GM12801 (cell line): ENCODE results near the gene ABCC3.

Experiments
- TF ChIP-seq, protein P1 (sequence below): IDR thresholded peaks from one replicate; pipeline ENCODE4 v1.5.1; 2011; ENCODE audit warnings: control low read depth; ENCODE audit not compliant: insufficient read length; ENCODE audit errors: extremely low read depth

The ABCC3 gene

DNA sequence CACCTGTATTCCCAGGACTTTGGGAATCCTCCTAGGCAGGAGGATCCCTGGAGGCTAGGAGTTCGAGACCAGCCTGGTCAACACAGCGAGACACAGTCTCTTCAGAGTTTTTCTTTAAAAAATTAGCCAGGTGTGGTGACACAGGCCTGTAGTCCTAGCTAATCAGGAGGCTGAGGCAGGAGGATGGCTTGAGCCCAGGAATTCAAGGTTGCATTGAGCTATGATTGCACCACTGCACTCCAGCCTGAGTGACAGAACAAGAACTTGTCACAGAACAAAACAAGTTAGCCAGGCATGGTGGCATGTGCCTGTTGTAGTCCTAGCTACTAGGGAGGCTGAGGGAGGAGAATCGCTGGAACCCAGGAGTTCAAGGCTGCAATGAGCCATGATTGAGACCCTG, 48.3 kb downstream of the ABCC3 start:
- TF ChIP-seq, protein P1, sequence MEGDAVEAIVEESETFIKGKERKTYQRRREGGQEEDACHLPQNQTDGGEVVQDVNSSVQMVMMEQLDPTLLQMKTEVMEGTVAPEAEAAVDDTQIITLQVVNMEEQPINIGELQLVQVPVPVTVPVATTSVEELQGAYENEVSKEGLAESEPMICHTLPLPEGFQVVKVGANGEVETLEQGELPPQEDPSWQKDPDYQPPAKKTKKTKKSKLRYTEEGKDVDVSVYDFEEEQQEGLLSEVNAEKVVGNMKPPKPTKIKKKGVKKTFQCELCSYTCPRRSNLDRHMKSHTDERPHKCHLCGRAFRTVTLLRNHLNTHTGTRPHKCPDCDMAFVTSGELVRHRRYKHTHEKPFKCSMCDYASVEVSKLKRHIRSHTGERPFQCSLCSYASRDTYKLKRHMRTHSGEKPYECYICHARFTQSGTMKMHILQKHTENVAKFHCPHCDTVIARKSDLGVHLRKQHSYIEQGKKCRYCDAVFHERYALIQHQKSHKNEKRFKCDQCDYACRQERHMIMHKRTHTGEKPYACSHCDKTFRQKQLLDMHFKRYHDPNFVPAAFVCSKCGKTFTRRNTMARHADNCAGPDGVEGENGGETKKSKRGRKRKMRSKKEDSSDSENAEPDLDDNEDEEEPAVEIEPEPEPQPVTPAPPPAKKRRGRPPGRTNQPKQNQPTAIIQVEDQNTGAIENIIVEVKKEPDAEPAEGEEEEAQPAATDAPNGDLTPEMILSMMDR, result no peak

DNA sequence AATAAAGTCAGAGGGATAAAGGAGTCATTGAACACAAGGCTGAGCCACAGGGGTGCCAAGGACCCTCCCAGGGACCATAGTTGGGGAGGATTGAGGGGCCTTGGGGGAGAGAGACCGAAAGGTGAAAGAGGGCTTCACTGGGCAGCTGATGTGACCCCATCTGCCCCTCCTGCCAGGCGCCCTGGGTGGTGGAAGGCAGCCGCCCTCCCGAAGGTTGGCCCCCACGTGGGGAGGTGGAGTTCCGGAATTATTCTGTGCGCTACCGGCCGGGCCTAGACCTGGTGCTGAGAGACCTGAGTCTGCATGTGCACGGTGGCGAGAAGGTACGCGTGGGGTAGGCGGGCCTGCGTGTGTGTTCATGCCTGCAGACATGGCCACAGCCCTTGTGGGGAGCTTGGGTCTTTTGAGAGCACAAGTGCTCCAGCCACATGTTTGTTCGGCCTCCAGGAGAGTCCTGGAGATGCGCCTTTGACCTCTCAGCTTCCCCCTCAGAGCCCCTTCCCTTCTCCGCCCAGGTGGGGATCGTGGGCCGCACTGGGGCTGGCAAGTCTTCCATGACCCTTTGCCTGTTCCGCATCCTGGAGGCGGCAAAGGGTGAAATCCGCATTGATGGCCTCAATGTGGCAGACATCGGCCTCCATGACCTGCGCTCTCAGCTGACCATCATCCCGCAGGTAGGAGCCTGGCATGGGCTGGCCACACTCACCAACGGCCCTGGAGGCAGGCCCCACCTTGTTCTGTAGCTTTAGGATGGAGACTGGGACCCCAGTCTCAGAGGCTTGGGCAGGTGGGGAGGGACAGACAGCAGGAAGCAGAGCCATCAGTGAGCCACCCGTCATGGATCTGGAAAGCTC, 49.0 kb downstream of the ABCC3 start:
- TF ChIP-seq, protein P1, result no peak

DNA sequence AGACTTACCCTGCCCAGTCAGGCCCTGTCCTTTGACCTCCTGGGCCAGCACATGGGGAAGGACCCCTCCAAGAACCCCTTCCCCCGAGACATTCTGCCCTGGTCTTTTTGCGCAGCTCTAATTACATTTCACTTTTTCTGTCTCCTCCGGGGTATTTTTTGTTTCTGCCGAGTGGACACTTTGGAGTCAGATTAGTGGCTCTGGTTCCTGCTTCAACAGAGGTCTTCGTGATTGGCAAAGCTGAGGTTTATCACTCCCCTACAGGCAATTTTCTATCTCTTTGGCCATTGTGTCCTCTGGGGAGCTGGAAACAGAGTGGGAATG, 49.6 kb downstream of the ABCC3 start:
- TF ChIP-seq, protein P1, result no peak

DNA sequence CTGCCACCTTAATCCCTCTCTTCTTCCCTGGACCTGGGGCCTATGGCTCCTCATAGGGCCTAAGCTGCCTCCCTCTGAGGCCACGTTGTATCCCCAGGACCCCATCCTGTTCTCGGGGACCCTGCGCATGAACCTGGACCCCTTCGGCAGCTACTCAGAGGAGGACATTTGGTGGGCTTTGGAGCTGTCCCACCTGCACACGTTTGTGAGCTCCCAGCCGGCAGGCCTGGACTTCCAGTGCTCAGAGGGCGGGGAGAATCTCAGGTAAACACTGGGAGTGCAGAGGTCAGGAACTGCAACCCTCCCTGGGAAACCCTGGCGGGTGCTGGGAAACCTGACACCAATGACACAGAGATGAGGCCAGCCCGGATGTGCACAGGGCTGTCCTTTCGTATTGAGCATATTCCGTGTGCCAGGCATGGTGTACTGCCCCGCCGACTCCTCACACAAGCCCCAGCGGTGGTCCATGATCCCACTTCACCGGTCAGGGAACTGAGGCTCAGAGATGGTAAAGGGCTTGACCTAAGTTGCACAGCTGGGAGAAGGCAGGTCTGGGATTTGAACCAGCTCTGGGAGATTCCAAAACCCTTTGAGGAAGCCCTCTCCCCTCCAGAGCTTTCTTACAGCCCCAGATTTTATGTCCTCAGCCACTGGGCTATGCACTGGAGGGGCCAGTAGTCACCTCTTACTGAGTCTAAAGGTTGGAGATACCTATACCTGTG, 50.1 kb downstream of the ABCC3 start:
- TF ChIP-seq, protein P1, result no peak

DNA sequence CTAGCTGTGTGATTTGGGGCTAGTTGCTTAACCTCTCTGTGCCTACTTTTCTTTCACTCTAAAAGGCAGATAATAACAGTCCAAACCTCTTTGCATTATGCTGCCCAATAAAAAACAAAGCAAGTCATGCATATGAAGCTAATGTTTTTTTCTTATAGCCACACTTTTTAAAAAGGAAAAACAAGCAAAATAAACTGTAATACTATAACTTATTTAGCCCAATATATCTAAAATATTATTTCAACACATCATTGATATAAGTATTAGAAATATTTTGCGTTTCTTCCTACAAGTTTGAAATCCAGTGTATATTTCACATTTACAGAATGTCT, 50.6 kb downstream of the ABCC3 start:
- TF ChIP-seq, protein P1, result no peak

DNA sequence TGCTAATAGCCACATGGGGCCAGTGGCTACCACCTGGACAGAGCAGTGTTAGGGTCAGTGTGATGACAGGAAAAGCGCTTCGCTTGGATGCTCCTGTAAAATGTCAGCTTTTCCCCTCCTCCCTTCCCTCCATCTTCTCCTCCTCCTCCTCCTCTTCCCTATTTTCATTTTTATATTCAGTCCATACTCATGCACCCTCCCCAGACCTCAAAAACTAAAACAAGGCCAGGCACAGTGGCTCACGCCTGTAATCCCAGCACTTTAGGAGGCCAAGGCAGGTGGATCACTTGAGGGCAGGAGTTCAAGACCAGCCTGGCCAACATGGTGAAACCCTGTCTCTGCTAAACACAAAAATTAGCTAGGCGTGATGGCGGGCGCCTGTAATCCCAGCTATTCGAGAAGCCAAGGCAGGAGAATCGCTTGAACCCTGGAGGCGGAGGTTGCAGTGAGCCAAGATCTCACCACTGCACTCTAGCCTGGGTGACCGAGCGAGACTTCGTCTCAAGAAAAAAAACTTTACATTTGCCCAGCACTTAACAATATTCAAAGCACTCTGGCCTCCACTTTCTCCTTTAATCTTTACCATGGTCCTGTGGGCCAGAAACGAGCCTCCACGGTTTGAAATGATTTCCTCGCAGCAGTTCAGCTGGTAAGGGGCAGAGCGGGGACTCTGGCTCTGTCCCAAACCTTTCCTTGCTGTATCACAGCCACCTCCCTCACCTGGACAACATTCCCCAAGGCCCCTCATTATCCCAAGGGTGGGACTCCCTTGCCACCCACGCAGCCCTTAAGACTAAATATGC, 51.2 kb downstream of the ABCC3 start:
- TF ChIP-seq, protein P1, result no peak

DNA sequence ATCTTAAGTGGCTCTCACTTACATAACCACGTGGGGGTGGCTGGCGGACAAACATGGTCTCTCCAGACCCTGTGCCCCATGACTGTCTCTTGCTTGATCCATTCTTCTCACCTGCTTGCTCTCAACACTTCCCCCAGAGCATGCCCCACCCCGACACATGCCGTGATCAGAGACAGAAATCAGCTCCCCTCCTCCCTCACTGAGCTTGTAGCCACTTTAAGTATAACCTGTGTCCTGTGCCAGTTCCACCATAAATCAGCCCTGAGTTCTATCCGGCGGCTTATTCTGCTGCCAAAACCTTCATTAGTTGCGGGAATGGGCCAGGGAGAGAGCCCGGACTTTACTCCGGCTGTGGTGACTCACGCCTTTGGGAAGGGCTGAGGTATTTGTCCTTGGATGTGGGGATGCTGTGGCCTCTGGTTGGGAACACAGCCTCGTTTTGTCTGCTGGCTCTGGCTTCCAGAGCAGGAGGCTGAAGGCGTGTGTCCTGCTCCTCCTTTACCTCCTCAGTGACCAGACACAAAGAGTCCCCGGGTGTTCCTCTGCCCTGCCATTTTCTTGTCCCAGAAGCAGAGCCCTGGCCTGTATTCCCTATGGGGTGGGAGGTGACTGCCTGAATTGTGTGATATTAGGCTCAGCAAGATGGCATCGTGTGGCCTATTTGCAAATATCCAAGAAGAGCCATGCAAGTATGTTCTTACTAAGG, 52.0 kb downstream of the ABCC3 start:
- TF ChIP-seq, protein P1, result no peak
